Sigmoid colon (tissue), 7 donors: ENCODE results near the gene HINFP. TPM values are rescaled to one million over a fixed set of nuclear protein-coding genes. Genes with fewer than 3 reads are reported as not detected.

Experiments used
- DNase-seq: peaks from one replicate; pipeline ENCODE4 v3.0.0-alpha.2; 2019
- H3K27ac ChIP-seq, 4 donors: fragments of 200-600 bp; sonication (generic); one replicate each; pipeline ENCODE4 v1.5.1; 2016 to 2019; ENCODE audit warnings: mild to moderate bottlenecking in 1 of 4
- H3K27me3 ChIP-seq, 3 donors: fragments of 200-600 bp; sonication (generic); one replicate each; pipeline ENCODE4 v1.5.1; 2019; ENCODE audit warnings: mild to moderate bottlenecking in 1 of 3
- H3K36me3 ChIP-seq, 4 donors: fragments of 200-600 bp; sonication (generic); one replicate each; pipeline ENCODE4 v1.5.1; 2016 to 2019
- H3K4me1 ChIP-seq, 4 donors: fragments of 200-600 bp; sonication (generic); one replicate each; pipeline ENCODE4 v1.5.1; 2017 to 2019
- H3K4me3 ChIP-seq, 4 donors: fragments of 200-600 bp; sonication (generic); one replicate each; pipeline ENCODE4 v1.5.1; 2017 to 2019; ENCODE audit warnings: mild to moderate bottlenecking in 2 of 4, moderate library complexity in 1 of 4
- H3K9me3 ChIP-seq, 4 donors: fragments of 200-600 bp in 3 of 4; sonication (generic) in 3 of 4; one replicate each; pipeline versions ENCODE4 v1.5.1 to v1.6.1; 2013 to 2019
- EP300 ChIP-seq, 4 donors: sonication (generic); formaldehyde crosslinking; IDR thresholded peaks; one replicate each; pipeline ENCODE4 v1.6.1; 2017; ENCODE audit warnings: antibody characterized with exemption in 4 of 4
- POLR2A ChIP-seq, 2 donors: fragments of 450-650 bp; IDR thresholded peaks; one replicate each; pipeline ENCODE4 v1.6.1; 2016; ENCODE audit warnings: antibody characterized with exemption in 2 of 2, mild to moderate bottlenecking in 2 of 2, moderate library complexity in 2 of 2
- POLR2AphosphoS5 ChIP-seq, 4 donors: sonication (generic); formaldehyde crosslinking; IDR thresholded peaks; one replicate each; pipeline ENCODE4 v1.6.1; 2017; ENCODE audit warnings: antibody characterized with exemption in 4 of 4
- WGBS, 2 donors: extraction: QIAGEN DNeasy Blood & Tissue Kit; methylation state at CpG; one replicate each; pipeline ENCODE4 v1.1.7; 2013; 5-methylcytosine and 5-hydroxymethylcytosine counted together
- intact Hi-C: fragments of 100-400 bp; cut with DNase I; formaldehyde crosslinking; loops from one replicate; pipeline ENCODE4 v1.15.1; 2023
- polyA plus RNA-seq, 3 donors: library from polyadenylated mRNA; stranded (reverse); fragments of 200-250 nt; gene quantifications; one replicate each; pipeline ENCODE4 v1.2.3, GENCODE V29; 2013
- total RNA-seq, 4 donors: library from RNA; depleted of rRNA; stranded (reverse); fragments of >200 nt; gene quantifications; one replicate each; pipeline ENCODE4 v1.1.0, GENCODE V29; 2016
- TF ChIP-seq, protein P1 (sequence below), 4 experiments: fragments of 450-650 bp in 3 of 4; fragments of 200-600 bp in 1 of 4; IDR thresholded peaks; one replicate each; pipeline ENCODE4 v1.5.1; 2016 to 2019; ENCODE audit warnings: antibody characterized with exemption in 4 of 4, mild to moderate bottlenecking in 3 of 4, moderate library complexity in 2 of 4
- donor health status: healthy with polysubstance abuse.
- donor health status: Bipolar disorder and iron deficiency.
- donor health status: healthy.

The HINFP gene
- total and polyA plus RNA-seq, 7 donors, result 12.0 to 33.0 (median 20.1) TPM

DNA sequence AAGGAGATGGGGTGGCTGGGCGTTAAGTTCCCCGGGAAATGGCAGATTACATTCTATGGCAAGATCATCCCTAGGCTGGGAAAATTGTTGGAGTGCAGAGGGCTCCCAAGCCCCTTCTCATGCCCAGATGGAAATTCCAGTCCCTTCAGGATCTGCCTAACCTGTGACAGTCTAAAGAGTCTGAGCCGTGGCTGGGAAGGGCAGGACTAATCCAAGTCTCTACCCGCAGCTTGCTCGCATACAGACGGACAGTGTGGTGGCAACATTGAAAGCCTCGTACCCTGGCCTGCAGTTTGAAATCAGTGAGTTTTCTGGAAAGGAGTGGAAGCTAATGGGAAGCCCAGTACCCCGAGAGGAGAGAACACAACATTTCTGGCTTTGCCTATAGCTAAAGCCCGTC is 33.0 kb upstream of the HINFP start:
- H3K4me1 ChIP-seq, result peaks cover 0 to 30% (median 26%) of the 10 kb centered on the region in 4 donors
- peaks cover 0 to 4% (median 1%) of the 10 kb centered on the region in 4 donors for H3K36me3 ChIP-seq
- intact Hi-C loops, result no loop called here
- no peak overlapping the region for H3K4me3 ChIP-seq
- no peaks in the 10 kb centered on the region for H3K27me3 ChIP-seq
- DNase-seq, result no peak
- no peaks in the 10 kb centered on the region for H3K9me3 ChIP-seq
- no peak overlapping the region for H3K27ac ChIP-seq
- TF ChIP-seq EP300 (IDR thresholded peaks at IDR 0.05) (no peak), POLR2AphosphoS5 (IDR thresholded peaks at IDR 0.05) (no peak), POLR2A (IDR thresholded peaks at IDR 0.05) (no peak)
- TF ChIP-seq, protein P1, sequence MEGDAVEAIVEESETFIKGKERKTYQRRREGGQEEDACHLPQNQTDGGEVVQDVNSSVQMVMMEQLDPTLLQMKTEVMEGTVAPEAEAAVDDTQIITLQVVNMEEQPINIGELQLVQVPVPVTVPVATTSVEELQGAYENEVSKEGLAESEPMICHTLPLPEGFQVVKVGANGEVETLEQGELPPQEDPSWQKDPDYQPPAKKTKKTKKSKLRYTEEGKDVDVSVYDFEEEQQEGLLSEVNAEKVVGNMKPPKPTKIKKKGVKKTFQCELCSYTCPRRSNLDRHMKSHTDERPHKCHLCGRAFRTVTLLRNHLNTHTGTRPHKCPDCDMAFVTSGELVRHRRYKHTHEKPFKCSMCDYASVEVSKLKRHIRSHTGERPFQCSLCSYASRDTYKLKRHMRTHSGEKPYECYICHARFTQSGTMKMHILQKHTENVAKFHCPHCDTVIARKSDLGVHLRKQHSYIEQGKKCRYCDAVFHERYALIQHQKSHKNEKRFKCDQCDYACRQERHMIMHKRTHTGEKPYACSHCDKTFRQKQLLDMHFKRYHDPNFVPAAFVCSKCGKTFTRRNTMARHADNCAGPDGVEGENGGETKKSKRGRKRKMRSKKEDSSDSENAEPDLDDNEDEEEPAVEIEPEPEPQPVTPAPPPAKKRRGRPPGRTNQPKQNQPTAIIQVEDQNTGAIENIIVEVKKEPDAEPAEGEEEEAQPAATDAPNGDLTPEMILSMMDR (IDR thresholded peaks at IDR 0.05), result no peak
- WGBS, 2 donors, result 95 to 97% methylated on average over 9 of the region's 9 CpGs

DNA sequence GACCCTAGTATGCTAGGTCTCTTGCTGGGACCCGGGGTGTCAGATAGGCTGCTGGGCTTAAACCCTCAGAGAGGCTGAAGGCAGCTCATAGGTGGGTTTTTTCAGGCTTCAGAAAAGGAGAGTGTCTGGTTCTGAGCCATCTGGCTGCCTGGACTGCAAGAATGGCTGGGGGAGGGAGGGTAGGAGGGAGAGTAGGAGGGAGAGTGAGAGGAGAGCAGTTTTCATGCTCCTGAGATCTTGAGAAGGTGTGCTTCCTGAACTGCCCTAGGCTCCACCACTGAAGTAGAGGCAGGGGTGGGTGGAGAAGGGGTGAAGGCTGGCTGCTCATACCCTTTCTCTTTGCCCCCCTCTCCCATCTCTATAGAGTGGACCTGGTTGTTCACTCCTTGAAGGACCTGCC is 32.1 kb upstream of the HINFP start:
- Histone ChIP-seq H3K9me3 (no peaks in the 10 kb centered on the region), H3K4me1 (peaks cover 0 to 37% (median 30%) of the 10 kb centered on the region in 4 donors), H3K36me3 (peaks cover 0 to 4% (median 1%) of the 10 kb centered on the region in 4 donors), H3K27me3 (no peaks in the 10 kb centered on the region), H3K27ac (no peak overlapping the region), H3K4me3 (no peak overlapping the region)
- TF ChIP-seq EP300 (IDR thresholded peaks at IDR 0.05) (no peak), POLR2AphosphoS5 (IDR thresholded peaks at IDR 0.05) (no peak), POLR2A (IDR thresholded peaks at IDR 0.05) (no peak)
- TF ChIP-seq, protein P1 (IDR thresholded peaks at IDR 0.05), result no peak
- no peak for DNase-seq
- WGBS, 2 donors, result 93 to 100% methylated on average over 1 of the region's 1 CpG
- intact Hi-C loops, result no loop called here

DNA sequence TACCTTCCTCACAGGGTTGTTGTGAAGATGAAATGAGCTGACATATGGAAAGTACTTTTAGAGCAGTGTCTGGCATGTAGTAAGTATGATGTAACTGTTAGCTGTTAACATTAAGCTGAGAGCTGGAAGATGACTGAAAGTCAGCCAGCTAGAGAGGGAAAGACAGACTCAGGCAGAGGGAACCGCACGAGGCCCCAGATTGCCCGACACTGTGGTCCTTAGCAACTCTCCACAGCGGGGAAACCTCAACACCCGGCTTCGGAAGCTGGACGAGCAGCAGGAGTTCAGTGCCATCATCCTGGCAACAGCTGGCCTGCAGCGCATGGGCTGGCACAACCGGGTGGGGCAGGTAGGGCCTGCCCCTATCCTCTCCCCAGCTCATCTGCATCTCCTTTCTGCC is 30.2 kb upstream of the HINFP start:
- Histone ChIP-seq H3K9me3 (no peaks in the 10 kb centered on the region), H3K4me3 (no peak overlapping the region), H3K4me1 (peaks cover 0 to 37% (median 23%) of the 10 kb centered on the region in 4 donors), H3K27me3 (no peaks in the 10 kb centered on the region), H3K36me3 (peaks cover 0 to 4% (median 1%) of the 10 kb centered on the region in 4 donors), H3K27ac (no peak overlapping the region)
- no peak for DNase-seq
- intact Hi-C loops, result no loop called here
- no peak for TF ChIP-seq POLR2AphosphoS5 (IDR thresholded peaks at IDR 0.05)
- TF ChIP-seq, protein P1 (IDR thresholded peaks at IDR 0.05), result no peak
- no peak for TF ChIP-seq EP300 (IDR thresholded peaks at IDR 0.05)
- no peak for TF ChIP-seq POLR2A (IDR thresholded peaks at IDR 0.05)
- WGBS, 2 donors, result 81% methylated on average over 9 of the region's 9 CpGs

DNA sequence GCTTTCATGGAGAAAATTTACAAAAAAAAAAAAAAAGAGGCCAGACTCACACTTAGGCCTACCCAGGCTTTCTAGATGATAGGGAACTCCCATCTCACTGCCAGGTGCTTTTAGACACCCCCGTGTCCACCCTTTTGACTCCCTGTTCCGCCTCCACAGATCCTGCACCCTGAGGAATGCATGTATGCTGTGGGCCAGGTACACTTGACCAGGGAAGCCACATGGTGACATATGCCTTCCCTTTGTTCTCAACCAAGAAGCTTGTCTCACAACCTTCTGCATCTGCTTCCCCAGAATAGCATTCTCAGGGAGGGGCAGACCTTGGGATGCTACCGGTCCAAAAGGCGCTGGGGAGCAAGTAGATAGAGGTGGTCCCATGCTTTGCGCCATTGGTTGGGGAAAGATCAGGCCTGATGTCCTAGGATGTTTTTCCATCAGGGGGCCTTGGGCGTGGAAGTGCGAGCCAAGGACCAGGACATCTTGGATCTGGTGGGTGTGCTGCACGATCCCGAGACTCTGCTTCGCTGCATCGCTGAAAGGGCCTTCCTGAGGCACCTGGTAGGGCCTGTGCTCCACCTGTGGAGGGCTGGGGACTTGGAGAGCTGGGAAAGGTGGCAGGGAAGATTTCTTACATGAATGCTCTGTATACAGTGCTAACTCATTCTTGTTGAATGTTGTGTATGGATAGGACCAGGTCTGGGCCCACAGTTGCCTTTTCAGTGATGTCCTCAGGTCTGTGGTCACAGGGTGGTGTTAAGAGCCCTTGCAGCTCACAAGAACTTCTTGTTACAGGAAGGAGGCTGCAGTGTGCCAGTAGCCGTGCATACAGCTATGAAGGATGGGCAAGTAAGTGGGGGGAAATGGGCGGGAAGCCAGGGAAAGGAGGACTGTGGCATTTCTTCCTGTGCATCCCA is 29.2 kb upstream of the HINFP start:
- Histone ChIP-seq H3K4me1 (peaks cover 0 to 37% (median 22%) of the 10 kb centered on the region in 4 donors), H3K27me3 (no peaks in the 10 kb centered on the region), H3K9me3 (no peaks in the 10 kb centered on the region), H3K4me3 (no peak overlapping the region), H3K27ac (peak overlapping the region in 3 of 4 donors; percentile 97 to 98 (median 98)), H3K36me3 (peaks cover 0 to 12% (median 2%) of the 10 kb centered on the region in 4 donors)
- DNase-seq, result no peak
- intact Hi-C loops, result no loop called here
- no peak for TF ChIP-seq POLR2A (IDR thresholded peaks at IDR 0.05)
- TF ChIP-seq POLR2AphosphoS5 (IDR thresholded peaks at IDR 0.05), result no peak
- TF ChIP-seq, protein P1 (IDR thresholded peaks at IDR 0.05), result no peak
- TF ChIP-seq EP300 (IDR thresholded peaks at IDR 0.05), result no peak
- WGBS, 2 donors, result 86 to 87% methylated on average over 13 of the region's 13 CpGs
